Keratinocyte (primary cell): ENCODE results near the gene TTC33.

Experiments used
- EZH2 ChIP-seq: IDR thresholded peaks from one replicate; pipeline ENCODE4 v1.6.1; 2012; ENCODE audit warnings: inconsistent platforms, mild to moderate bottlenecking, low read length, moderate library complexity
- TF ChIP-seq, protein P1 (sequence below), 3 experiments: IDR thresholded peaks in 1 of 3; conservative IDR thresholded peaks in 1 of 3; optimal IDR thresholded peaks in 1 of 3; 2 replicates in 2 of 3; 3 replicates in 1 of 3; pipeline versions ENCODE3 to v1.5.1; 2011; ENCODE audit warnings: low read length in 3 of 3, mild to moderate bottlenecking in 3 of 3, moderate library complexity in 2 of 3, control low read depth in 1 of 3, inconsistent platforms in 1 of 3; ENCODE audit not compliant: insufficient read depth in 2 of 3; ENCODE audit errors: extremely low read depth in 1 of 3

- no peak for TF ChIP-seq EZH2
- TF ChIP-seq, protein P1, sequence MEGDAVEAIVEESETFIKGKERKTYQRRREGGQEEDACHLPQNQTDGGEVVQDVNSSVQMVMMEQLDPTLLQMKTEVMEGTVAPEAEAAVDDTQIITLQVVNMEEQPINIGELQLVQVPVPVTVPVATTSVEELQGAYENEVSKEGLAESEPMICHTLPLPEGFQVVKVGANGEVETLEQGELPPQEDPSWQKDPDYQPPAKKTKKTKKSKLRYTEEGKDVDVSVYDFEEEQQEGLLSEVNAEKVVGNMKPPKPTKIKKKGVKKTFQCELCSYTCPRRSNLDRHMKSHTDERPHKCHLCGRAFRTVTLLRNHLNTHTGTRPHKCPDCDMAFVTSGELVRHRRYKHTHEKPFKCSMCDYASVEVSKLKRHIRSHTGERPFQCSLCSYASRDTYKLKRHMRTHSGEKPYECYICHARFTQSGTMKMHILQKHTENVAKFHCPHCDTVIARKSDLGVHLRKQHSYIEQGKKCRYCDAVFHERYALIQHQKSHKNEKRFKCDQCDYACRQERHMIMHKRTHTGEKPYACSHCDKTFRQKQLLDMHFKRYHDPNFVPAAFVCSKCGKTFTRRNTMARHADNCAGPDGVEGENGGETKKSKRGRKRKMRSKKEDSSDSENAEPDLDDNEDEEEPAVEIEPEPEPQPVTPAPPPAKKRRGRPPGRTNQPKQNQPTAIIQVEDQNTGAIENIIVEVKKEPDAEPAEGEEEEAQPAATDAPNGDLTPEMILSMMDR (optimal IDR thresholded peaks at IDR 0.05 in 1 of 3, IDR thresholded peaks at IDR 0.05 in 1 of 3, conservative IDR thresholded peaks at IDR 0.05 in 1 of 3; ENCODE audit: extremely low read depth in 1 of 3, insufficient read depth in 2 of 3, low read length in 3 of 3), result no peak
Measured at GRCh38 chr5:40775085-40775845, 19.5 kb upstream of the TTC33 start.
